ENCODE results near the gene DUS2.
"Not testable (repeated sequence)": the region's sequence is repeated elsewhere in the genome, so short reads cannot be mapped to it uniquely, and the experiment has no call there.

Gene DUS2

GRCh38 chr16:68093816-68094613, 70.9 kb downstream of the DUS2 start:
- DNase-seq = no peak

- no peak for DNase-seq
Measured at GRCh38 chr16:68094614-68094934, 71.5 kb downstream of the DUS2 start.

- no peak for DNase-seq
Measured at GRCh38 chr16:68096491-68096890, 73.4 kb downstream of the DUS2 start.

GRCh38 chr16:68097088-68097487, 74.0 kb downstream of the DUS2 start:
- DNase-seq = no peak

GRCh38 chr16:68097895-68098294, 74.8 kb downstream of the DUS2 start:
- no peak for DNase-seq

GRCh38 chr16:68100488-68100887, 77.4 kb downstream of the DUS2 start:
- DNase-seq = no peak

- no peak for DNase-seq
Measured at GRCh38 chr16:68105611-68106010, 82.5 kb downstream of the DUS2 start.

- not testable (repeated sequence) for DNase-seq
Measured at GRCh38 chr16:68107230-68107928, 84.3 kb downstream of the DUS2 start.

GRCh38 chr16:68109156-68109555, 86.1 kb downstream of the DUS2 start:
- not testable (repeated sequence) for DNase-seq

GRCh38 chr16:68110611-68111010, 87.5 kb downstream of the DUS2 start:
- DNase-seq = not testable (repeated sequence)

- DNase-seq = no peak
Measured at GRCh38 chr16:68111379-68111778, 88.3 kb downstream of the DUS2 start.

GRCh38 chr16:68113059-68113761, 90.1 kb downstream of the DUS2 start:
- no peak for DNase-seq

- no peak for DNase-seq
Measured at GRCh38 chr16:68113765-68114240, 90.7 kb downstream of the DUS2 start.

- not testable (repeated sequence) for DNase-seq
Measured at GRCh38 chr16:68114939-68115338, 91.9 kb downstream of the DUS2 start.

- no peak for DNase-seq
Measured at GRCh38 chr16:68115851-68116250, 92.8 kb downstream of the DUS2 start.

GRCh38 chr16:68116256-68116867, 93.3 kb downstream of the DUS2 start:
- DNase-seq = no peak

GRCh38 chr16:68117884-68118283, 94.8 kb downstream of the DUS2 start:
- no peak for DNase-seq

- not testable (repeated sequence) for DNase-seq
Measured at GRCh38 chr16:68118954-68119353, 95.9 kb downstream of the DUS2 start.

- not testable (repeated sequence) for DNase-seq
Measured at GRCh38 chr16:68120496-68120895, 97.4 kb downstream of the DUS2 start.

GRCh38 chr16:68126395-68126794, 103.3 kb downstream of the DUS2 start:
- DNase-seq = no peak

- no peak for DNase-seq
Measured at GRCh38 chr16:68128577-68129305, 105.7 kb downstream of the DUS2 start.
